Urothelium cell line (cell line): Measurements from ENCODE around the gene CKAP5.
"Not testable (repeated sequence)": the region's sequence is repeated elsewhere in the genome, so short reads cannot be mapped to it uniquely, and the experiment has no call there.

Source experiments
- DNase-seq: peaks from one replicate; pipeline ENCODE4 v3.0.0; 2011; ENCODE audit warnings: low spot score, mixed read lengths
- FAIRE-seq: peaks from 2 replicates; lab custom pipeline; 2011; peaks lifted over from hg19 to GRCh38; lab: Jason Lieb, UNC

Gene CKAP5

DNA sequence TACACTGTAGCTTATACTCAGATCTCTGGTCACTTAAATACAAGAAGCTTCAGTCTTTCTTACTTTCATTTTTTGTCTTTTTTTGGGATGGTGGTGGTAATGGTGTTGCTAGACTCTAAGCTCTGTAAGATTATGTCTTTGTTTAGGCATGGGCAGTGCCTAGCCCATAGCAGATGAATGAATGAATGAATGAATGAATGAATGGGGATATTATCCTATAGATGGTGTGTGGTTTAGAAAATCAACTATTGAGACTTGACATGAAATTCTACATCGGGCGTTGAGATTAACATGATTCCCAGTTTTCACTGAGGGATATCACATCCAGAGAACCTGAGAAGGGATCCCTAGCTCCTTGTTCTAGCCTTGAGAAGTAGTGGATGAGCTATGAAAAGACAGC is 9.8 kb upstream of the CKAP5 start:
- FAIRE-seq (no peak), DNase-seq (no peak)

GRCh38 chr11:46855167-46855566 is 9.1 kb upstream of the CKAP5 start:
- FAIRE-seq (no peak), DNase-seq (no peak)

- no peak for FAIRE-seq
Measured at GRCh38 chr11:46850829-46851380, 4.8 kb upstream of the CKAP5 start.

DNA sequence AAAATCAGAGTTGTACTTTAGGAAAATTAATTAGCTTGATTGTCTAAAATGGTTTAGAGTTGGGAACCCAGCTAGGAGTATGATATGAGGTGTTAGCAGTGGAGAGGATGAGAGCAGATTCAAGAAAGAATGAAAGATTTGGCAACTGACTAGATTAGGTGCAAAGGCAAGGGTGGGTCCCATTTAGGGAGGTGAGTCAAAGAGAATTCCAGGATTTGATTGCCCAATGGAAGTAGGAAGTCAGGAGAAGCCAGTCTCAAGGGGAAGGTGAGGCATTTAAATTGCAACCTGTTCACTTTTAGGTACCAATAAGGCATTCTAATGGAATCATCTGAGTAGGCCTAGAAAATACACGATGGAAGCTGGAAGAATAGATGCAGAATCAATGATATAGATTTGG is 3.6 kb upstream of the CKAP5 start:
- DNase-seq = no peak

More at GRCh38 chr11:46850829-46851380, 4.8 kb upstream of the CKAP5 start:
- DNase-seq = no peak

DNA sequence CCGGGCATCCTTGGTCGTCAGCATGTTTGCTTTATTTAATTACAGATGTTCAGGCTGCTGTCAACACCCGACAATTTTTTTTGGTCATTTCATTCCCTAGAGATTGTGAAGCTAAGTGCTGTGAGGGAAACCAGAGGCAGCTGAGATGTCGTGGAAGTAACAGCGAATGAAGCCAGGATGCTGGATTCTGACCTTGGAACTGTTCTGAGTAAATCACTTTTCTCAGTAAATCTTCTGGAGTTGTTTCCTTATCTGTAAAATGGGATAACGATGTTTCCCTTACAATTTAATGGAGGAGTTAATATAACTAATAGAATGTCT is 390 bp upstream of the CKAP5 start:
- DNase-seq (no peak), FAIRE-seq (no peak)

More for the DNA sequence above, 3.6 kb upstream of the CKAP5 start:
- FAIRE-seq = no peak

- DNase-seq = no peak
Measured at GRCh38 chr11:46845440-46845739, 690 bp downstream of the CKAP5 start.

GRCh38 chr11:46840116-46840515 is 6.0 kb downstream of the CKAP5 start:
- FAIRE-seq = no peak
- DNase-seq = no peak

More at GRCh38 chr11:46845440-46845739, 690 bp downstream of the CKAP5 start:
- FAIRE-seq = no peak

DNA sequence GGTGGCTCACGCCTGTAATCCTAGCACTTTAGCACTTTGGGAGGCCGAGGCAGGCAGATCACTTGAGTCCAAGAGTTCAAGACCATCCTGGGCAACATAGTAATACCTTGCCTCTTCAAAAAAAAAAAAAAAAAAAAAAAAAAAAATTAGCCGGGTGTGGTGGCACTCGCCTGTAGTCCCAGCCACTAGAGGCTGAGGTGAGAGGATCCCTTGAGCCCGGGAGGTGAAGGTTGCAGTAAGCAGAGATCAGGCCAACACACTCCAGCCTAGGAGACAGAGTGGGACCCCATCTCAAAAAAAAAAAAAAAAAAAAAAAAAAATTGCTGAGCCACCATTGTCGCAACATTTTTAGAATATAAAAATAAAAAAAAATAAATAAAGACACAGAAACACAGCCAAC is 7.6 kb downstream of the CKAP5 start:
- DNase-seq (no peak), FAIRE-seq (no peak)

DNA sequence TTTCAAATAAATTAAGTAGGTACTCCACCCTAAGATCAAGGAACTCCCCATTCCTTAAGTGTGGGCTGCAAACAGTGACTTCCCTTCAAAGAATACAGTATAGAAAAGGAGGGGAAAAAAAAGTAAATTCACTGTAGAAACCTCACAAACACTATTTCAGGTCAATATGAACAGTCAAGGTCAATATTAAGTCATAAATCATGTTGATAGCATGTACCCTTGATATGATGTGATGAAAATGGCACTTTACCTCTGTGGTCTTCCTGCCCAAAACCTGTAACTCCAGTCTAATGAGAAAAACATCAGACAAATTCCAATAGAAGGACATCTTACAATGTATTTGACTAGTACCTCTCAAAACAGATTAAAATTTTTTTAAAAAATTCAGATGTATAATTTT is 8.2 kb downstream of the CKAP5 start:
- no peak for DNase-seq
- FAIRE-seq = no peak

DNA sequence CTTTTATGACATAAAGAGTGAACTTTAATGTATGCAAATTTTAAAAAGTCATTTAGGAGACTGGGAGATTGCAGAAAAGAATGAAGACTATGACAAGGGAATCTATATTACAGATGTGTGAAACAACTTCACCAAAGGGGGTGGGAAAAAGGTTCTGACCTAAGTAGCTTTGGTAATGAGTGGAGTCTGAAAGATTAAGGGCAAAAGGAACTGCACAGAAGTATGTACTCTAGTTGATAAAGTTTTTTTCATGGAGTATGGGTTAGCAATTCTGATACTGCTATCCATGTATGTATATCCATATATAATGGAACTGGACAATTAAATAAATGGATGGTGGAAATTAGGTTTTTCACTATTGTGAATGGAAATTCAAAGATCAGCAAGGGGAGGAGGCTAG is 9.2 kb downstream of the CKAP5 start:
- DNase-seq = no peak
- no peak for FAIRE-seq

GRCh38 chr11:46836431-46836830 is 9.6 kb downstream of the CKAP5 start:
- DNase-seq (no peak), FAIRE-seq (no peak)

DNA sequence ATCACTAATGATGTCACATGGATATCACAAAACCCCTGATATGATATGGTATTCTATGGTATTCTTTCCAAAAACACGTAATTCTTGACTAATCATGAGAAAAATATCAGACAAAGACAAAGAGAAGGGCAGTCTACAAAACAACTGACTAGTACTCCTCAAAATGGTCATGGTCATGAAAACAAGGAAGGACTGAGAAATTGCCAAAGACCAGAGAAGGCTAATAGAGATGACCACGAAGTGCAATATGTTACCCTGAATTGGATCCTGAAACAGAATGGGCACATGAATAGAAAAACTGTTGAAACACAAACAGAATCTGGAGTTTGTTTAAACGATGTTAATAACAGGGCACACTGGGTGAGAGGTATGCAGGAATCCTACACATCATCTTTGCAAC is 10.2 kb downstream of the CKAP5 start:
- FAIRE-seq (no peak), DNase-seq (no peak)

DNA sequence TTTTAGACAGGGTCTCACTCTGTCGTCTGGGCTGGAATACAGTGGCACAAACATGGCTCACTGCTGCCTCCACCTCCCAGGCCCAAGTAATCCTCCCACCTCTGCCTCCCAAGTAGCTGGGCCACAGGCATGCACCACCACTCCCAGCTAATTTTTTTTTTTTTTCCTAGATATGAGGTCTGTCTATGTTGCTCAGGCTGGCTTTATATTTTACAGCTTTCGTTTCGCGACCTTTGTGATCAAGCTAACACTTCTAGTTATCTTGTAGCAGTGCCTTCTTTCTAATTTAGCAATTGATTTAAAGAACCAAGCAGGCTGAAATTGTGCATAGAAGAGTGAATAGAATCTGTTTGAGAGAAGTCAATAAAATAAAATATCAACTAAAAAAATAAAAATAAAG is 11.3 kb downstream of the CKAP5 start:
- FAIRE-seq (no peak), DNase-seq (no peak)

DNA sequence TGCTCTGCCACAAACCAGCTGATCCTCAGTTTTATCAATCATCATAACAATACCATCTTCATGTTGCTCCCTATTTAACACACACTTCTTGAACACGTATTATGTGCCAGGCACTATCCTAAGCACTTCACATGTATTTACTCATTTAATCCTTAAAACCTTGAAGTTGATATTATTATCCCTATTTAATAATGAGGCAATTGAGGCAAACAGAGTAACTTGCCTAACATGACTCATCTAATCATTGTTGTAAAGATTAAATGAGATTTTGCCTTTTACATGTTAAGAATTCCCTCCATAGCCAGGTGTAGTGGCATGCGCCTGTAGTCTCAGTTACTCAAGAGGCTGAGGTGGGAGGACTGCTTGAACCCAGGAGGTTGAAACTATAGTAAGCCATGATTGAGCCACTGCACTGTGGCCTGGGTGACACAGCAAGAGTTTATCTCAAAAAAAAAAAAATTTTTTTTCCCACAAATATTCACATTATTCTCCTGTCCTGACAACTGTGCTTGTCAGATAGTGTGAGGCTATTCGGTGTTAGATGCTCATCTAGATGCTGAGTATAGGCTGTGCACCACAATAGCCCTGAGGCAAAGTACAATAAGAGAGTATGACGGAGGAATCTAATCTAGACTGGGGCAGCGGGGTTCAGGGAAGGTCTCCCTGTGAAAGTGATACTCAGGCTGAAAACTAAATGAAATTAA is 13.4 kb downstream of the CKAP5 start:
- DNase-seq = no peak
- FAIRE-seq = no peak

GRCh38 chr11:46827995-46828394 is 18.1 kb downstream of the CKAP5 start:
- FAIRE-seq (no peak), DNase-seq (no peak)

DNA sequence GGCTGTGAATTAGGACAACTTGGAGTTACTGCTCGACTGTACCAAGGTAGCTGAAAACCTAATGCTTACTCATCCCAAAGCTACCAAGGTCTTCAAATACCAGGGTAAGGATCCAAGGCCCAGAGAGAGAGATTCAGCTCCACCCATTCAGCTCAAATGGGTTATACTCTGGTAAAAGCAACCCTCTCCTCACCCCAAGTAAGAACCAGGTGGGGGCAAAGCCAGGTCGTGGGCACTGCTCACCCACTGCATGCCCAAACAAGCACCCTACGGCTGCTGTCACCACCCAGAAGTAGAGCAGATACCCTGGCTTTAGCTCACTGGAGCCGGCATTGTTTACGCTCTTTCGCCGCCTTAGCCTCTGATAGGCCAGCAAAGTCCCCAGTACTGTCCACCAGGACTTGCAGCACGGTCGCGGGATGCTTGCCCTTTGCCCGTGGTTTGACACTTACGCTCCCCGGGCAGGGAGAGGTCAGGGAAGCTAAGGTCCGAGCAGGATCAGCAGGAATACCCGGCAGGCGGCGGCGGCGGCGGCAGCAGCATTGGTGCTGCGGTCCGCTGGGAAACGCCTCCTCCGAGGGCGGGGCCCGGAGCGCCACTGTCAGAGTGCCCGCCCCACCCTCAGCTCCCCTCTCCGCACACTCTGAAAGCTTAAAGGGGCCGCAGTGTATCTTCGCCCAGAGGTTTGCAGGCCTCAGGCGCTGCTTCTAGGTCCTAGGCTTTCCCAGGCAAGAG is 19.6 kb downstream of the CKAP5 start:
- FAIRE-seq (no peak), DNase-seq (no peak)

- DNase-seq (peak; percentile 9), FAIRE-seq (no peak)
Measured at GRCh38 chr11:46808799-46809431, 37.2 kb downstream of the CKAP5 start.

- DNase-seq = no peak
- FAIRE-seq = no peak
Measured at GRCh38 chr11:46801694-46802470, 44.2 kb downstream of the CKAP5 start.

DNA sequence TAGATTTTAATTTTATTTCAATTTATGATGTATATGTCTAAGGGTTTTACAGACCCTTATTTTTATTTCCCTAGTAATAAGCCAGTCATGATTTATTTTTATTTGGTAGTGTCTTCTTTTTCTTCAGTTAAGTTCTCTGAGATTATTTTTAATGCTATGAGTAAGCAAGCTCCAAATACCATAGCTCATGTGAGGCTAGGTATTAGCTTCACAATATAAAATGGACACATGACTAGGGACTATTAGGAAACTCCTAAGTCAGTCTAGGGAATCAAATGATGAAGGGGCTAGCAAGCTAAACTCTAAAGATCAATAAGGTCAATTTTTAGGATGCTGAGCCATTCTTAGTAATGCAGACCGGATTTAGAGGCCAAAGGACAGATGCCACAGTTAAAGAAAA is 45.9 kb downstream of the CKAP5 start:
- FAIRE-seq = no peak
- DNase-seq = no peak

- FAIRE-seq, DNase-seq: not testable (repeated sequence)
Measured at GRCh38 chr11:46799725-46800124, 46.4 kb downstream of the CKAP5 start.

DNA sequence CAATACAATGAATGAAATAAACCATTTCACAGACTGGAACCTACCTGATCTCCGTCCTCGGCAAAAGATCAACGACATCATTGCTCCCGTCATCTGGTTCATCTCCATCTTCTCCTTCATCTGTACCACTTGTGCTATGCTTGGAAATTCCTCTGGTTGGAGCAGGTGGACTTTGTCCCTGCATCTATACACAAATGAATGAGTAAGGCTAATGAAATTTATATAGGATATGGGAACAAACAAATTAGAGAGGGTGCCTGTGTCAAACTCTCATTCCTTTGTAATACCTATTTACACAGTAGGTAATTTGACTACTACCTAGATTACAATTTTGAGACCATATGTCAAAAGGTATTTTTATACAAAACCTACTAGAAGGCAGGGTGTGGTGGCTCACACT is 67.7 kb downstream of the CKAP5 start:
- FAIRE-seq = no peak
- no peak for DNase-seq
